Neural cell (in vitro differentiated cells): Measurements from ENCODE around the gene ABHD12B. TPM values are rescaled to one million over a fixed set of nuclear protein-coding genes. Genes with fewer than 3 reads are reported as not detected.

ENCODE experiments used
- H2AFZ ChIP-seq: fragments of 200-600, 300-800 bp; sonication (generic), shearing (Covaris generic); 2 replicates; pipeline ENCODE4 v1.6.0; 2014; ENCODE audit warnings: low read depth, mild to moderate bottlenecking, antibody characterized with exemption, low read length, moderate library complexity
- H3F3A ChIP-seq: fragments of 200-600 bp; shearing (Covaris generic); 2 replicates; pipeline ENCODE4 v1.6.1; 2016; ENCODE audit warnings: mild to moderate bottlenecking, moderate library complexity, mixed read lengths, antibody characterized with exemption, low read length; ENCODE audit not compliant: insufficient read depth, poor library complexity, severe bottlenecking
- H3K27ac ChIP-seq: fragments of 200-600, 300-800 bp; sonication (generic), shearing (Covaris generic); 2 replicates; pipeline ENCODE4 v1.5.1; 2014; ENCODE audit warnings: mild to moderate bottlenecking, low read length, moderate library complexity
- H3K27me3 ChIP-seq: fragments of 300-800, 200-600 bp; sonication (generic), shearing (Covaris generic); 2 replicates; pipeline ENCODE4 v1.6.0; 2014; ENCODE audit warnings: mild to moderate bottlenecking, low read depth, low read length, moderate library complexity; ENCODE audit not compliant: insufficient read depth
- H3K36me3 ChIP-seq: fragments of 300-800, 200-600 bp; sonication (generic), shearing (Covaris generic); 2 replicates; pipeline ENCODE4 v1.5.1; 2014; ENCODE audit warnings: mild to moderate bottlenecking, antibody characterized with exemption, low read length, moderate library complexity; ENCODE audit not compliant: insufficient read depth
- H3K4me2 ChIP-seq: fragments of 300-800, 200-600 bp; sonication (generic), shearing (Covaris generic); 2 replicates; pipeline ENCODE4 v1.6.0; 2014; ENCODE audit warnings: mild to moderate bottlenecking, low read length
- H3K4me3 ChIP-seq: fragments of 300-800, 200-600 bp; sonication (generic), shearing (Covaris generic); 2 replicates; pipeline ENCODE4 v1.5.1; 2014; ENCODE audit warnings: mild to moderate bottlenecking, low read length, moderate library complexity
- H3K79me2 ChIP-seq: fragments of 200-600 bp; shearing (Covaris generic); replicated peaks from 2 replicates; pipeline ENCODE4 v1.6.0; 2014; ENCODE audit warnings: mild to moderate bottlenecking, low read length, moderate library complexity; ENCODE audit not compliant: insufficient read depth
- H3K9ac ChIP-seq: fragments of 300-800, 200-600 bp; sonication (generic), shearing (Covaris generic); 2 replicates; pipeline ENCODE4 v1.6.1; 2016; ENCODE audit warnings: mild to moderate bottlenecking, low read length, mixed read lengths
- H3K9me2 ChIP-seq: fragments of 200-600 bp; shearing (Covaris generic); 2 replicates; pipeline ENCODE4 v1.6.1; 2016; ENCODE audit warnings: mild to moderate bottlenecking, low read length, mixed read lengths; ENCODE audit not compliant: insufficient read depth
- H3K9me3 ChIP-seq: fragments of 200-600, 300-800 bp; sonication (generic), shearing (Covaris generic); 2 replicates; pipeline ENCODE4 v1.6.1; 2016; ENCODE audit warnings: mild to moderate bottlenecking, mixed run types, low read length, moderate library complexity, mixed read lengths
- H4K20me1 ChIP-seq: fragments of 200-600 bp; shearing (Covaris generic); 2 replicates; pipeline ENCODE4 v1.6.1; 2016; ENCODE audit warnings: mild to moderate bottlenecking, mixed run types; ENCODE audit not compliant: insufficient read depth
- CTCF ChIP-seq: fragments of 450-650 bp; IDR thresholded peaks from 2 replicates; pipeline ENCODE4 v1.5.1; 2014; ENCODE audit warnings: antibody characterized with exemption, mild to moderate bottlenecking, moderate library complexity; ENCODE audit not compliant: poor library complexity, severe bottlenecking
- EP300 ChIP-seq: fragments of 450-650 bp; conservative IDR thresholded peaks from 2 replicates; pipeline ENCODE4 v1.6.1; 2014; ENCODE audit warnings: antibody characterized with exemption, mild to moderate bottlenecking, moderate library complexity; ENCODE audit not compliant: poor library complexity, severe bottlenecking
- EZH2 ChIP-seq: fragments of 200-600, 300-800 bp; shearing (Covaris generic), sonication (generic); IDR thresholded peaks from 2 replicates; pipeline ENCODE4 v1.6.1; 2014; ENCODE audit warnings: antibody characterized with exemption, low read length, borderline replicate concordance, mild to moderate bottlenecking; ENCODE audit not compliant: insufficient read depth, poor library complexity, severe bottlenecking
- MXI1 ChIP-seq: fragments of 450-650 bp; conservative IDR thresholded peaks from 2 replicates; pipeline ENCODE4 v1.6.1; 2014; ENCODE audit warnings: antibody characterized with exemption, mild to moderate bottlenecking; ENCODE audit not compliant: poor library complexity, severe bottlenecking
- POLR2AphosphoS5 ChIP-seq: IDR thresholded peaks from 2 replicates; pipeline ENCODE4 v1.6.1; 2012
- RAD21 ChIP-seq: fragments of 450-650 bp; conservative IDR thresholded peaks from 2 replicates; pipeline ENCODE4 v1.6.1; 2014; ENCODE audit warnings: antibody characterized with exemption, mild to moderate bottlenecking, moderate library complexity
- SMC3 ChIP-seq: fragments of 450-650 bp; conservative IDR thresholded peaks from 2 replicates; pipeline ENCODE4 v1.6.1; 2014; ENCODE audit warnings: antibody characterized with exemption, mild to moderate bottlenecking, moderate library complexity; ENCODE audit not compliant: poor library complexity
- TAF1 ChIP-seq: IDR thresholded peaks from 2 replicates; pipeline ENCODE4 v1.6.1; 2012; ENCODE audit warnings: low read depth
- polyA plus RNA-seq: library from polyadenylated mRNA; depleted of rRNA; stranded (reverse); fragments of >200 nt; gene quantifications from 2 replicates; pipeline ENCODE4 v1.2.3, GENCODE V29; 2014
- TF ChIP-seq, protein P1 (sequence below): IDR thresholded peaks from 2 replicates; pipeline ENCODE4 v1.6.1; 2012; ENCODE audit warnings: borderline replicate concordance

Gene ABHD12B
- polyA plus RNA-seq, 1 donor from 2014 or later, result not detected

DNA sequence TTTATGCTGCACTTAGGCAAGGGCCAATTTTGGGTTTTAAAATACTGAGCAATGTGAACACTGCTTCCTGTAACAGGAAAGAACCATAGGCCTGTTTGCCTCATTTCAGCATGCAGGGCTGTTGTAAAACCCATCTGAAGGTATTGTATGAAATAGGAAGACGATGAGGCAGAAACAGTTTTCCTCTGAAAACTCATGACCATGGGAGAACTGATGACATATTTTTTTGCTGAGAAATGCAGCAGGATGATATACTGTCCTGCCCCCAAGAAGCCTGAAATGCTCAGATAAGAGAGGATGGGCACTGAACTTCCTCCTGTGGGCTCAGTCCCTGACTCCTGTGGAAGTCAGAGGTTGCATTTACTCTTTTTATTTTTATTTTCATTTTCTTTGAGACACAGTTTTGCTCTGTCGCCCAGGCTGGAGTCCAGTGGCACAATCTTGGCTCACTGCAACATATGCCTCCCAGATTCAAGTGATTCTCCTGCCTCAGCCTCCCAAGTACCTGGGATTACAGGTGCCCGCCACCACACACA is 55.1 kb downstream of the ABHD12B start:
- no peaks in the 10 kb centered on the region for H4K20me1 ChIP-seq
- H3K9ac ChIP-seq, result no peak overlapping the region
- no peaks in the 10 kb centered on the region for H3K27me3 ChIP-seq
- H3K79me2 ChIP-seq, result no peaks in the 10 kb centered on the region
- no peak overlapping the region for H3K27ac ChIP-seq
- no peak for TF ChIP-seq EZH2
- TF ChIP-seq CTCF, result no peak
- no peak for TF ChIP-seq POLR2AphosphoS5
- TF ChIP-seq SMC3, result no peak
- no peak for TF ChIP-seq TAF1
- TF ChIP-seq, protein P1, sequence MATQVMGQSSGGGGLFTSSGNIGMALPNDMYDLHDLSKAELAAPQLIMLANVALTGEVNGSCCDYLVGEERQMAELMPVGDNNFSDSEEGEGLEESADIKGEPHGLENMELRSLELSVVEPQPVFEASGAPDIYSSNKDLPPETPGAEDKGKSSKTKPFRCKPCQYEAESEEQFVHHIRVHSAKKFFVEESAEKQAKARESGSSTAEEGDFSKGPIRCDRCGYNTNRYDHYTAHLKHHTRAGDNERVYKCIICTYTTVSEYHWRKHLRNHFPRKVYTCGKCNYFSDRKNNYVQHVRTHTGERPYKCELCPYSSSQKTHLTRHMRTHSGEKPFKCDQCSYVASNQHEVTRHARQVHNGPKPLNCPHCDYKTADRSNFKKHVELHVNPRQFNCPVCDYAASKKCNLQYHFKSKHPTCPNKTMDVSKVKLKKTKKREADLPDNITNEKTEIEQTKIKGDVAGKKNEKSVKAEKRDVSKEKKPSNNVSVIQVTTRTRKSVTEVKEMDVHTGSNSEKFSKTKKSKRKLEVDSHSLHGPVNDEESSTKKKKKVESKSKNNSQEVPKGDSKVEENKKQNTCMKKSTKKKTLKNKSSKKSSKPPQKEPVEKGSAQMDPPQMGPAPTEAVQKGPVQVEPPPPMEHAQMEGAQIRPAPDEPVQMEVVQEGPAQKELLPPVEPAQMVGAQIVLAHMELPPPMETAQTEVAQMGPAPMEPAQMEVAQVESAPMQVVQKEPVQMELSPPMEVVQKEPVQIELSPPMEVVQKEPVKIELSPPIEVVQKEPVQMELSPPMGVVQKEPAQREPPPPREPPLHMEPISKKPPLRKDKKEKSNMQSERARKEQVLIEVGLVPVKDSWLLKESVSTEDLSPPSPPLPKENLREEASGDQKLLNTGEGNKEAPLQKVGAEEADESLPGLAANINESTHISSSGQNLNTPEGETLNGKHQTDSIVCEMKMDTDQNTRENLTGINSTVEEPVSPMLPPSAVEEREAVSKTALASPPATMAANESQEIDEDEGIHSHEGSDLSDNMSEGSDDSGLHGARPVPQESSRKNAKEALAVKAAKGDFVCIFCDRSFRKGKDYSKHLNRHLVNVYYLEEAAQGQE, result no peak
- TF ChIP-seq EP300, result no peak
- no peak for TF ChIP-seq MXI1
- TF ChIP-seq RAD21, result no peak
- H3K36me3 ChIP-seq, result no peaks in the 10 kb centered on the region
- no peak overlapping the region for H2AFZ ChIP-seq
- no peaks in the 10 kb centered on the region for H3K9me2 ChIP-seq
- no peaks in the 10 kb centered on the region for H3F3A ChIP-seq
- no peak overlapping the region for H3K4me3 ChIP-seq
- no peaks in the 10 kb centered on the region for H3K9me3 ChIP-seq
- no peak overlapping the region for H3K4me2 ChIP-seq

DNA sequence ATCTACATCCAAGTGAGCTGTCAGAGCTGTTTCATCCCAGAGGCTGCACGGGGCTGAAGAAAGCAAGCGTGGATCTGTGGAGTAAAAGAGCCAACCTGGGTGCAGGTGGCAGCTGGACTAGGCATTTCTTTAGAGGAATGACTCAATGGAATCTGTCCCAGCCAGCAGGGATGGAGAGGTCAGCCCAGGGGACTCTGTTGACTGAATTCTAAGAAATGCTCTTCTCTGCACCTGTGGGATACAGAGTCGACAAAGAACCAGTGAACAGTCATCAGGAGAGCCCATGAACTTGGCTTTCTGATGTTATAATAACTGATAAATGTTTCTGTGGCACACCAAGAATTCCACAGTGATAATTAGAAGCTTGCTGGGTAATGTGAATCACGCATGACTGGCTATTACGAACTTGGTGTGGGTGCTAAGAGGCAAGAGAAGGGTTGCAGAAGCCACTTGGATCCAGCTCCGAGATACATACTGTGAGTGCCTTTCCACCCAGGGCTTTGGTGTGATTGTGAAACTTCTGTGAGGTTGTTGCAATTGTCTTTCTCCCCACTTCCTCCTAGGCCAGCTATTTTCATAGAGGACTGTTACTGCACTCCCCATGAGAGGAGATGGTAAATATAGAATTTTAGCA is 56.3 kb downstream of the ABHD12B start:
- Histone ChIP-seq H3K36me3 (no peaks in the 10 kb centered on the region), H3K9ac (no peak overlapping the region), H3F3A (no peaks in the 10 kb centered on the region), H3K4me2 (no peak overlapping the region), H4K20me1 (no peaks in the 10 kb centered on the region), H3K4me3 (no peak overlapping the region), H3K9me3 (no peaks in the 10 kb centered on the region), H3K79me2 (no peaks in the 10 kb centered on the region), H2AFZ (no peak overlapping the region), H3K9me2 (no peaks in the 10 kb centered on the region), H3K27me3 (no peaks in the 10 kb centered on the region), H3K27ac (no peak overlapping the region)
- TF ChIP-seq RAD21, result no peak
- TF ChIP-seq MXI1, result no peak
- no peak for TF ChIP-seq EZH2
- TF ChIP-seq SMC3, result no peak
- TF ChIP-seq, protein P1, result no peak
- no peak for TF ChIP-seq TAF1
- TF ChIP-seq CTCF, result no peak
- no peak for TF ChIP-seq POLR2AphosphoS5
- no peak for TF ChIP-seq EP300
